Iris pigment epithelial cell (primary cell): ENCODE data around the gene ZNF467.

Experiments
- DNase-seq: peaks from one replicate; pipeline ENCODE4 v3.0.0-alpha.2; 2011; ENCODE audit warnings: low read depth

The ZNF467 gene

DNA sequence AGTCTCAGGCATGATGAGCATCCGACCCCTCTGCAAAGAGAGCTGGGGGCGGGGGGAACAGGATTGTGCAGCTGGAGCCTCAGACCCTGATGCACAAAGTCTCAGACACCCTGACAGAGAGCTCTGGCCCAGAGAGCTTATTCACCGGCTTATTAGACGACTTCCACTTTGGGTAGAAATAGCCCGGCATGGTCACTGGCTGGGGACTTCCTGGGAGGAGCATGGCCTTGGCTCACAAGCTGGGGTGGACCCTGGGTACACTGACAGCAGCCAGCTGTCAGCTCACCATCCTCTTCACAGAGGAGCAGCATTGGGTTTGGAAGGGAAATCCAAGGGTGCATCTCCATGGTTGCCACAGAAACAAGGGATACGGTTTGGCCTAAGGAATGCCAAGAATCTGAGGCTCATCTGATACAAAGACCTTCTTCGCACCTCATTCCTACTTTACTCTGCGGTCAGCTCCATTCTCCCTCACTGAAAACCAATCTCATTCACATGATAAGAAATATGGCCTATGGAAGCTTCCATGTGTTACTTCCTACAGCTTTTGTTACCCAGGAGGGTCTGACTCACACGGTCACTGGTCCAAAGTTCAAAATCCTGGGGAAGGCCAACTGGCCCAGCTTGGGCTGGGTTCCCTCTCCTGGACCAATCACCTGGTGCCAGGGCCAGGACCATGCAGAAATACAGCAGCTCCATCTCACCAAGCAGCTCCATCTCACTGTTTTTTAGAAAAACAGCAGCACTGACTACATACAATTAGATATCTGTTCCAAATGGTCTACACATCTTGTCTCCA lies 25.1 kb downstream of the ZNF467 start:
- DNase-seq, result no peak

- no peak for DNase-seq
Observed at GRCh38 chr7:149743476-149744255, 29.7 kb downstream of the ZNF467 start.

DNA sequence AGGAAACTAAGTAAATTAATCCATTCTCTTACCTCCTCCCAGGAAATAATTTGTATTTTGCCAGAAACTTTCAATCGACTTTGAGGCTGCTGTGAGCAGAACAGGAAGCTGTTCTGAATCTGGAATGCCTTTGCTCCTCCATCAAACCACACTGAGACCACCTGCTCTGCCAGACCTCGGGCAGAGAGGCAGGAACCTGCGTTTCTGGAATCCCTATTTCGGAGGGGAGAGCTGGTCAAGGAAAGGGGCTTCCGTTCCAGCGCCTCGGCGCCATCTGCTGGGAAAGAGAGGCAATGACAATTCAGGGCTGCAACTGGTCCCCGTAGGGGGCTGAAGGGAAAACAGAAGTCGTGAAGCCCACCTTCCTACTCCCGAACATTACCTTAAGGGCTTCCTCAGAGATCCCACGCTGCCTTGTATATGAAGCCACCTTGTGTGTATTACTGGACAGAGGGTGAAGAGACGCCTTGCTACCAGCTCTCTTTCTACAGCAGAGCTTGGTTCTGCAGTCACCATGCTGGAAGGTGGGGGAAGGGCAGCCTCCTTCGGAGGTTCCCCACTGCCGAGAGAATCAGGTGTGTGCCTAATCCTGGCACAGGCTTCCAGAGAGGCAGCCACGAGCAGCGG lies 31.2 kb downstream of the ZNF467 start:
- peak; percentile 37 for DNase-seq

DNA sequence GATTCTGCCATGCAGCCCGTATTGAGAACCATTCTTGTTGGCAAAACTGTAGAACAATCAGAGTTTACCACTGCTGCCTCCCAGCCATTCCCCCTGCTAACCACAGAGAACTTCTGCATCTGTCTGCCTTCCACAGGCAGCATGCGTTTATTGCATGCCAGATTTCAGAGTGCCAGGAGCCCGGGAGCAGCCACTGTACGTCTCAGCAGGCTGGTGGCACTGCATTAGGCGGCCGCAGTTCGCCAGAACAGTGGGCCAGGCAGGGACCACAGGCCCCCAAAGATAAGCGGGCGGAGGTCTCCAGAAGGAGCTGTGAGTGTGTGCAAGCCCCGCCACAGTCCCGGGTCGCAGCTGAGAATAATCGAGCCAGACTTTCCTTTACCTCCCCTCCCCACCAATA lies 31.8 kb downstream of the ZNF467 start:
- DNase-seq, result no peak

DNA sequence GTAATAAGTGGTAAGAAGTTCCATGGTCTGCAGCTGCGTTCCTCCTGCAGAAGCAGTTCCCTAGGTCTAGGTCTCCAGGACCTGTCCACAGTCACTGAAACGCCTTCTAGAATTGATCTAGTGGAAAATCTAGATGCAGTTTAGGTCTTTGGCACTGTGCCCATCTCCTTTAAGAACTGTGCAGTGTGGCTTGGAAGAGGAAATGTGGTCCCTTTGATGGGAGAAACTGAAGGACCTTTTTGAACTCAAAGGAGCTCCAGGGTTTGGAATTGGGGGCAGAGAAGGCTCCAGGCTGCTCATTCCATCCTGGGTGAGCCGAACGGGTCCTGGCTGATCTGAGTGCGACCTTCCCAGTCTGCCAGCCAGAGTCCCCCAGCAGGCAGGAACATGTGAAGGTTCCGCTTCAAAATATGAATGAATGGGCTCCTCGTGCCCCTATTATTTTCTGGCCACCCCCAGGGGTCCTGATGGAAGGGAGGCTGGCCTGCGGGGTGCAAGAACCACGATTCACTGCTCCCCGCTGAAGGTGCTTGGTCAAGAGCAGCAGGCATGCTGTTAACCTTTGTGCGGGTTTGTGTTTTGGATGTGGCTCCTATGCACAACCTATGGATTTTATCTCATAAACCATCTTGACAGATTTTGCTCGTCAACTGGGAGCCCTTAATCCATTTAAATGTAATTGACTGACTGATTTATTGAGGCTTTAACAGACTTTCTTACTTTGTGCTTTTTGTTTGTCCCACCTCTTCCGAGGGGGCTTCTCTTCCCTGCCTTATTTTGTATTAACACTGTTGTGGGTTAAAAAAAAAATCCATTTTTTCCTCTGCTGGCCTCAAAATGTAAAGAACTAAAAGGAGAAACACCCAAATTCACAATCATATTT lies 36.7 kb downstream of the ZNF467 start:
- DNase-seq, result no peak

DNA sequence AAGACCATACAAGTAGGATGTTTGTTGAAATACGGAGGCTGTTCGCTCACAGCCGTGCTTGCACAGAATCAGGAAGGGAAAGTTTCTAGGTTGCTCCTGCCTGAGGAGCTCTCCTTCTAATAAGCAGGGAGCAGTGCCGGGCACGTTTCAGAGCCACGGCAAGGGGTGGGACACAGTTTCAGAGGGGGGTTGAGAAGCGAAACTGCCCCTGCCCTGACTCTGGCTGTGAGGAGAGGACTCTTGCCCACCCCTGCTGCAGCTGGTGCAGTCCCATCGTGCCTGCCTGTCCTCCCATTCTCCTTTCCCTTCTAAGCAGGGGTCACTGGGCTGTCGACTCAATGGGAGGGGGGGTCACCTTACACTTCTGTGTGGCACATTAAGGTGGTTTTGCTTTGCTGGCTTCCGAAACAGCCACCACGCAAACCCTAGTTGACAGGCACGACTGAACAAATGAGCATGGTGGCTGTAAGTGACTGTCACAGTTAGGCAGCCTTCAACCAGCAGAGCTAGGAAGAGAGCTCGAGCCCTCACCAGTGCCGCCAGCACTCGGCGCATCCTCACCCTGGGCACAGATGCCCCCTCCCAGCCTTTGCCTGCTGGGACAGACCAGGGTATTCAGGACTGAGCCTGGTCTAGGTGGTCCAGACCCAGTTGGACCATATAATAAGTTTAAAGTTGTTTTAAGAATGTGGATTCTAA lies 37.5 kb downstream of the ZNF467 start:
- no peak for DNase-seq

DNA sequence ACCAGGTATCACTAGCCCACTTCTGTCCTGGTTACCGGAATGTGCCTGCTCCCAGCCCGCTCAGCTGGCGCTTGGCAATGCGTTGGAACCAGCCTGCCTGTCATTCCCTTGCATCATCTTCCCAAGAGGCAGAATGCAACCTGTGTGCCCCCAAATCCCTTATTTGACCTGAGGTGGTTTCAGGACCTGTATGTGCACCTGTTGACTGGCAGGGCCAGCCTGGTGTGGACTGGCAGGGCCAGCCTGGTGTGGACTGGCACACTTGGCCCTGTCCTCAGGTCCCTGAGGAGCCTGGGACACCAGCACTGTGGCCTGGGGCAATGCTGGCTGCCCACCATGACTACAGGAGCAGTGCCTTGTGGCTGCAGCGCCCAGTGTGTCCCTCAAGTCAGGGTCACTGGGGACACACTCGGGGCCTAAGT lies 38.2 kb downstream of the ZNF467 start:
- DNase-seq, result no peak

GRCh38 chr7:149734791-149735075 lies 38.7 kb downstream of the ZNF467 start:
- DNase-seq, result no peak

DNA sequence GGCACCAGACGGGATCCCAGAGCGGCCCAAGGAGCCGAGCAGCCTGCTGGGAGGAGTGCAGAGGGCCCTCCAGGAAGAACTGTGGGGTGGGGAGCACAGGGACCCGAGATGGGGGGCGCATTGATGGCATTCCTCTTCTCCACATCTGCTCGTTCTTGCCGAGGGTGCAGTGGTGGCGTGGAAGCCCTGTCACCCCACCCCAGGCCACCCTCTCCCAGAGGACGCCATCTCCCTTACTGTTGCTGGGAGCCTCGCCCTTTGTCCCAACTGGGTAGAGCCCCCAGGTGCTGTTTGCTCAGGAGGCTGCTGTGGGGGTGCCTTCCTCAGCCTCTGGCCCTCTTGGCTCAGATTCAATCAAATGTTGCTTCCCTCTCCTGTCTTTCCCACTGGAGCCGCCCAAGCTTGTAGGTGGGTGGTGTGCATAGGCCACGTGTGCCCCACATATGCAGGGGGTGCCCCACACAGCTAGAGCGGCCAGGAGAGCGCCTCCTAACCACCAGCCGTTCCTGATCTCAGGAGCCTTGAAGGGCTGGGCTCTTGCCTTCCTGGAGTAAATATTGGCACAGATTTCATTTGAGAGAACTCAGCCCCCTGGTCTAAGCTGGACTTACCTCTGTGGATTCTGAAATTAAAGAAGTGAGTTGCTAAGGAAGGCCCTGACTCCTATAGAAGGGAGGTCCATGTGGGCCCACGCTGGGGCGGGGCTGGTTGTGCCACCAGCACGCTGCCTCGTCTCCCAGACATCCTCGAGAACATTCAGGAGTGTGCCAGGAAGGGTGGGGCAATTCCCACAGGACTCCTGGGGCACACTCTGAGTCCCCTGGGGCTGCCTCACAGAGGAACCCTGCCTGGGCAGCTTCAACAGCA lies 39.2 kb downstream of the ZNF467 start:
- DNase-seq, result no peak

GRCh38 chr7:149733131-149733923 lies 40.1 kb downstream of the ZNF467 start:
- DNase-seq, result no peak

GRCh38 chr7:149732611-149733010 lies 40.8 kb downstream of the ZNF467 start:
- no peak for DNase-seq

DNA sequence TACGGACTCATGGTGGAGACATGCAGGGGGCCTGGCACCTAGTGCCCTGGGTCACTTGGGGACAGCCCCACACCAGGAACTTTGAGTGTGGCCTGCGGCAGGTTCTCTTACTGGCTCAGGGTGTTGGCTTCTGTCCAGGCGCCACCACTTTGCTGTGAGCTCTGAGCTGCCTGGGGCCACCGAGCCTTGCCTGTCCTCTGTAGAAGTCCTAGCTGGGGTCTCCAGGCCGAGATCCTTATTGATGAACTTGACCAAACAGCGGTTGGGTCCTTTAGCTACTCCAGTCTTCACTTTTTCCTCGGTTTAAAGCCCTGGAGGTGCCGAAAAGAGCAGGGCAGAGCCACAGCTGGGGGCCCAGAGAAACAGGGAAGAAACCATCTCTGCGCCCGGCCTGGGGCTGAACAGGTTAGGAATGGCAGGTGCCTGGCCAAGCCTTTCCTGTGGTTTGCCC lies 41.3 kb downstream of the ZNF467 start:
- no peak for DNase-seq

- no peak for DNase-seq
Observed at GRCh38 chr7:149731207-149731955, 42.0 kb downstream of the ZNF467 start.

DNA sequence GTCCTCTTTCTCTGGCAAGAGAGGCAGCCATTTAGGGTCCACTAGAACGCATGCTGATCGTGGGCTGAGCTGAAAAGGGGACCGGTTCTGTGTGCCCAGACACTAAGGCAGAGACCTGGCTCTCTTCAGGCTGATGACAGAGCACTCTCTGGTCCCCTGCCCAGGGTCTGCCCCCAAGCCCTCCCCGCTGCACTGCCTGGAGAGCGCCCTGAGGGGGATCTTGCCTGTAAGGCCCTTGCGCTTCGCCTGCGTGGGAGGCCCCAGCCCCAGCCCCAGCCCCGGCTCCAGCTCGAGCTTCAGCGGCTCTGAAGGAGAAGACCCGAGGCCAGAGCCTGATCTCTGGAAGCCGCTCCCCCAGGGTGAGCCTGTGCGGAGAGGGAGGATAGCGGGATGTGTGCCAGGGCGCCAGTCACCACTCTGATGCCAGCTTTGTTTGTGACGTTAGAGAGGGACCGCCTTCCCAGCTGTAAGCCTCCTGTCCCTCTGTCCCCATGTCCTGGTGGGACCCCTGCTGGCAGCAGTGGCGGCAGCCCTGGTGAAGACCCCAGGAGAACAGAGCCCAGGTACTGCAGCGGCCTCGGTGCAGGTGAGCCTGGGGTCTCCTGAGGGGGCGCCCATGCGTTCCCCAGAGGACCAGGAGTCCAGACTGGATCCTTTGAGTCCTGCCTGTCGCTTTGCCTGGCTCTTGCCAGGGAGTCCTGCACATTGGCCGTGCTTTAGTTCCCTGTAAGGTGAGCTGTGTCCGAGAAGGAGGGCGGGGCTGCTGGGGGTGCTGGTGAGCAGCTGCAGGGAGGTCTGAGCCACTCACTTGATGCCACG lies 43.2 kb downstream of the ZNF467 start:
- no peak for DNase-seq

GRCh38 chr7:149729586-149729982 lies 43.8 kb downstream of the ZNF467 start:
- no peak for DNase-seq

DNA sequence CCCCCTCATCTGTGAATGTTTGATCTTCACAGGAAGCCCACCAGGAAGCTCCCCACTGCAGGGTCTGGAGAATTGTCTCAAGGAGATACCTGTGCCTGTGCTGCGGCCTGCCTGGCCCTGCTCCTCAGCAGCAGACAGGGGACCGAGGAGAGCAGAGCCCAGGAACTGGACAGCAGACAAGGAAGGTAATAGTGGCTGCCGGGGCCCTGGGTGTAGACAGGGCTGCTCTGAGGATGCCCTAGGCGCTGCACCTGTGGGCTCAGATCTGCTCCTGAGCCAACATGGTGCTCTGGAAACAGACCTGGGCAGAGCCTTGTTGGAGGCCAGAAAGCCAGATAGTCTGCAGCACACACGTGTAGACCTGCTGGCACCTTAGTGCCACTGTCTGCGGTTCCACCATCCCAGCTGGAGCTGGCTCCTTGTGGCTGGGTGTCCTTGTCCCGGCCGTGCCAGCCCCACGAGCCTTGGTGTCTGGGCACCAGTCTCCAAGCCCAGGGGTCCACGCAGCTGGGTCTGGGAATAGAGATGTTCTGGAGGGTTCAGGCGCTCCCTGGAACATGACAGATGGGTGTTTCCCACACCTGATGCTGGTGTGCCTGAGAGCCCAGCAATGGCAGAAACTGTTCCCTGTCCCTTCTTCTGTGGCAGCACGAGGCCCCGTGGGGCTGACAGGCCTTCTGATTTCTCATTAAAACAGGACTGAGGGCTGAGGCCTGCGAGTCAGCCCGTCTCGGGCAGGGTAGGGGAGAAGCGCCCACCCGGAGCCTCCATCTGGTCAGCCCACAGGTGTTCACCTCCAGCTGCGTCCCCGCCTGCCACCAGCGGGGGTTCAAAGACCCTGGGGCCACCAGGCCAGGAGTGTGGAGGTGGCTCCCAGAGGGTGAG lies 44.7 kb downstream of the ZNF467 start:
- no peak for DNase-seq

GRCh38 chr7:149727899-149728476 lies 45.4 kb downstream of the ZNF467 start:
- no peak for DNase-seq
